SK-N-SH (cell line): ENCODE data around the gene RCHY1. TPM values are rescaled to one million over a fixed set of nuclear protein-coding genes. Genes with fewer than 3 reads are reported as not detected.

Source experiments
- CTCF ChIA-PET: fragments of 300-600, 350-600 bp; formaldehyde crosslinking; extraction: SDS; loops from one replicate; lab custom pipeline; 2021; lab: Yijun Ruan, JAX
- POLR2A ChIA-PET: fragments of 350-600 bp; sonication (Branson Sonifier 250); formaldehyde crosslinking; extraction: SDS; loops from one replicate; lab custom pipeline; 2020; ENCODE audit warnings: antibody characterized with exemption, inconsistent platforms; lab: Yijun Ruan, JAX
- DNase-seq: peaks from one replicate; pipeline ENCODE4 v3.0.0; 2012
- H2AFZ ChIP-seq: fragments of 200-600 bp; sonication (generic); 2 replicates; pipeline ENCODE4 v1.8.1; 2016; ENCODE audit warnings: antibody characterized with exemption, mild to moderate bottlenecking, low read depth
- H3F3A ChIP-seq: fragments of 200-600 bp; sonication (generic); replicated peaks from 2 replicates; pipeline ENCODE3; 2016; ENCODE audit warnings: antibody characterized with exemption, mild to moderate bottlenecking; ENCODE audit not compliant: insufficient read depth
- H3K27ac ChIP-seq, 2 experiments: fragments of 200-500 bp in 1 of 2; fragments of 200-600 bp in 1 of 2; sonication (Bioruptor generic) in 1 of 2; sonication (generic), shearing (Covaris generic) in 1 of 2; 2 replicates each; pipeline versions ENCODE4 v1.5.1 to v1.6.1; 2014 to 2016; ENCODE audit warnings: low read depth in 2 of 2, inconsistent platforms in 1 of 2, low read length in 1 of 2, mild to moderate bottlenecking in 1 of 2, mixed read lengths in 1 of 2
- H3K27me3 ChIP-seq: fragments of 200-600 bp; sonication (generic), shearing (Covaris generic); 2 replicates; pipeline ENCODE4 v1.6.1; 2016; ENCODE audit warnings: mixed run types; ENCODE audit not compliant: insufficient read depth
- H3K36me3 ChIP-seq, 2 experiments: fragments of 200-500 bp in 1 of 2; fragments of 200-600 bp in 1 of 2; sonication (Bioruptor generic) in 1 of 2; sonication (generic) in 1 of 2; replicated peaks in 1 of 2; 2 replicates each; pipeline versions ENCODE3 to v1.5.1; 2014 to 2016; ENCODE audit warnings: low read length in 1 of 2, mild to moderate bottlenecking in 1 of 2; ENCODE audit not compliant: insufficient read depth in 2 of 2, control insufficient read depth in 1 of 2
- H3K4me1 ChIP-seq, 2 experiments: fragments of 200-500 bp in 1 of 2; fragments of 200-600 bp in 1 of 2; sonication (Bioruptor generic) in 1 of 2; sonication (generic), shearing (Covaris generic) in 1 of 2; 2 replicates each; pipeline versions ENCODE4 v1.5.1 to v1.6.1; 2014 to 2016; ENCODE audit warnings: low read depth in 1 of 2, low read length in 1 of 2, mixed run types in 1 of 2; ENCODE audit not compliant: insufficient read depth in 2 of 2, control insufficient read depth in 1 of 2
- H3K4me2 ChIP-seq: fragments of 200-600 bp; sonication (generic), shearing (Covaris generic); 2 replicates; pipeline ENCODE4 v1.6.1; 2017; ENCODE audit warnings: mixed run types
- H3K4me3 ChIP-seq, 2 experiments: fragments of 200-500 bp in 1 of 2; fragments of 200-600 bp in 1 of 2; sonication (Bioruptor generic) in 1 of 2; sonication (generic), shearing (Covaris generic) in 1 of 2; 2 replicates each; pipeline versions ENCODE4 v1.5.1 to v1.8.1; 2014 to 2016; ENCODE audit warnings: low read depth in 2 of 2, inconsistent platforms in 1 of 2, low read length in 1 of 2, mild to moderate bottlenecking in 1 of 2, mixed read lengths in 1 of 2, moderate library complexity in 1 of 2
- H3K79me2 ChIP-seq: fragments of 200-600 bp; sonication (generic); 2 replicates; pipeline ENCODE4 v1.8.1; 2017; ENCODE audit warnings: mild to moderate bottlenecking; ENCODE audit not compliant: insufficient read depth
- H3K9ac ChIP-seq: fragments of 200-600 bp; sonication (generic); 2 replicates; pipeline ENCODE4 v1.6.1; 2017; ENCODE audit warnings: mixed run types
- H3K9me2 ChIP-seq: fragments of 200-600 bp; sonication (generic); 2 replicates; pipeline ENCODE4 v1.6.1; 2017; ENCODE audit warnings: mixed run types
- H3K9me3 ChIP-seq: fragments of 200-600 bp; sonication (generic); 2 replicates; pipeline ENCODE4 v1.6.1; 2017; ENCODE audit warnings: mixed run types, mild to moderate bottlenecking, moderate library complexity
- H4K20me1 ChIP-seq: fragments of 200-600 bp; sonication (generic); 2 replicates; pipeline ENCODE4 v1.6.1; 2017; ENCODE audit warnings: mild to moderate bottlenecking, mixed run types; ENCODE audit not compliant: insufficient read depth
- ELF1 ChIP-seq: IDR thresholded peaks from 2 replicates; pipeline ENCODE4 v1.4.0; 2012
- GABPA ChIP-seq: IDR thresholded peaks from 2 replicates; pipeline ENCODE4 v1.4.0; 2012; ENCODE audit warnings: low read depth, mild to moderate bottlenecking
- GATA2 ChIP-seq: sonication (generic); formaldehyde crosslinking; IDR thresholded peaks from 2 replicates; pipeline ENCODE4 v1.5.0; 2020; ENCODE audit warnings: mild to moderate bottlenecking, missing genetic modification reagents
- JUND ChIP-seq: IDR thresholded peaks from 2 replicates; pipeline ENCODE4 v1.4.0; 2012
- NFIC ChIP-seq: IDR thresholded peaks from 2 replicates; pipeline ENCODE4 v1.4.0; 2012; ENCODE audit warnings: borderline replicate concordance
- RAD21 ChIP-seq: IDR thresholded peaks from 2 replicates; pipeline ENCODE4 v1.6.1; 2012; ENCODE audit warnings: mild to moderate bottlenecking, low read length
- RFX5 ChIP-seq: IDR thresholded peaks from 2 replicates; pipeline ENCODE4 v1.6.1; 2012; ENCODE audit warnings: mild to moderate bottlenecking, improper control_type of control experiment, low read length
- TAF1 ChIP-seq: IDR thresholded peaks from 2 replicates; pipeline ENCODE4 v1.6.1; 2012; ENCODE audit warnings: low read depth, mild to moderate bottlenecking, low read length, moderate library complexity, borderline replicate concordance
- WGBS: methylation state at CpG from one replicate; pipeline ENCODE4 v1.1.6; 2017; ENCODE audit warnings: low lambda C conversion rate; 5-methylcytosine and 5-hydroxymethylcytosine counted together
- polyA plus RNA-seq, 3 experiments: library from polyadenylated mRNA; depleted of rRNA; stranded (reverse); fragments of >200 nt; gene quantifications; 2 replicates each; pipeline ENCODE4 v1.2.3, GENCODE V29; 2012
- TF ChIP-seq, protein P1 (sequence below): fragments of 200-600 bp; sonication (generic); IDR thresholded peaks from 2 replicates; pipeline ENCODE4 v1.6.1; 2017; ENCODE audit warnings: antibody characterized with exemption, mild to moderate bottlenecking, moderate library complexity
- TF ChIP-seq, protein P2 (sequence below): IDR thresholded peaks from 2 replicates; pipeline ENCODE4 v1.4.0; 2012; ENCODE audit warnings: low read depth
- TF ChIP-seq, protein P3 (sequence below): IDR thresholded peaks from 2 replicates; pipeline ENCODE4 v1.6.1; 2012; ENCODE audit warnings: mild to moderate bottlenecking, low read depth, low read length, moderate library complexity
- TF ChIP-seq, protein P4 (sequence below): IDR thresholded peaks from 2 replicates; pipeline ENCODE4; 2012

The RCHY1 gene
- polyA plus RNA-seq, 1 of the 3 experiments (the other 2 are of a cell fraction) = 17.4 TPM

DNA sequence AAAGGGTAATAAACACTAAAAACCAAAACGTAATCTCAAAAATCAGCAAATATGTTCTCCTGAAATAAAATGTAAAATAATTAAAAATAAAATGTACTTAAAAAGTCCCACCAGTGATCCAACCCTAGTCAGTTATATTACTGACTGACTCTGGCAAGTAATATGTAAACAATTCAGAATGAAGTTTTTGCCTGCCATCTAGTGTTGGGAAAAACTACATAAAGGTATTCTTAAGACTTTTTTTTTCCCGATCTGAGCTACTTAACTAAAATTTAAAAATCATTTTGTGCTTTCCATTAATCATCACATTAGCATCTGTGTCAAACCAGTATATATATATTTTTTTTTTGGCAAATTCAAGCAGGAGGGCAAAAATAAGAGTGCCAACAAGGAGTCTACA lies 24.0 kb downstream of the RCHY1 start:
- no peak overlapping the region for H3K4me2 ChIP-seq
- H3K9me2 ChIP-seq = no peaks in the 10 kb centered on the region; the same call in 1 of the 2 replicates
- DNase-seq = no peak
- H3F3A ChIP-seq = peaks cover 6% of the 10 kb centered on the region
- TF ChIP-seq RFX5 (no peak), ELF1 (no peak), JUND (no peak), TAF1 (no peak), RAD21 (peak; percentile 43)
- TF ChIP-seq, protein P1, sequence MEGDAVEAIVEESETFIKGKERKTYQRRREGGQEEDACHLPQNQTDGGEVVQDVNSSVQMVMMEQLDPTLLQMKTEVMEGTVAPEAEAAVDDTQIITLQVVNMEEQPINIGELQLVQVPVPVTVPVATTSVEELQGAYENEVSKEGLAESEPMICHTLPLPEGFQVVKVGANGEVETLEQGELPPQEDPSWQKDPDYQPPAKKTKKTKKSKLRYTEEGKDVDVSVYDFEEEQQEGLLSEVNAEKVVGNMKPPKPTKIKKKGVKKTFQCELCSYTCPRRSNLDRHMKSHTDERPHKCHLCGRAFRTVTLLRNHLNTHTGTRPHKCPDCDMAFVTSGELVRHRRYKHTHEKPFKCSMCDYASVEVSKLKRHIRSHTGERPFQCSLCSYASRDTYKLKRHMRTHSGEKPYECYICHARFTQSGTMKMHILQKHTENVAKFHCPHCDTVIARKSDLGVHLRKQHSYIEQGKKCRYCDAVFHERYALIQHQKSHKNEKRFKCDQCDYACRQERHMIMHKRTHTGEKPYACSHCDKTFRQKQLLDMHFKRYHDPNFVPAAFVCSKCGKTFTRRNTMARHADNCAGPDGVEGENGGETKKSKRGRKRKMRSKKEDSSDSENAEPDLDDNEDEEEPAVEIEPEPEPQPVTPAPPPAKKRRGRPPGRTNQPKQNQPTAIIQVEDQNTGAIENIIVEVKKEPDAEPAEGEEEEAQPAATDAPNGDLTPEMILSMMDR = peak; percentile 45
- TF ChIP-seq, protein P2, sequence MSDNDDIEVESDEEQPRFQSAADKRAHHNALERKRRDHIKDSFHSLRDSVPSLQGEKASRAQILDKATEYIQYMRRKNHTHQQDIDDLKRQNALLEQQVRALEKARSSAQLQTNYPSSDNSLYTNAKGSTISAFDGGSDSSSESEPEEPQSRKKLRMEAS = no peak
- TF ChIP-seq, protein P3, sequence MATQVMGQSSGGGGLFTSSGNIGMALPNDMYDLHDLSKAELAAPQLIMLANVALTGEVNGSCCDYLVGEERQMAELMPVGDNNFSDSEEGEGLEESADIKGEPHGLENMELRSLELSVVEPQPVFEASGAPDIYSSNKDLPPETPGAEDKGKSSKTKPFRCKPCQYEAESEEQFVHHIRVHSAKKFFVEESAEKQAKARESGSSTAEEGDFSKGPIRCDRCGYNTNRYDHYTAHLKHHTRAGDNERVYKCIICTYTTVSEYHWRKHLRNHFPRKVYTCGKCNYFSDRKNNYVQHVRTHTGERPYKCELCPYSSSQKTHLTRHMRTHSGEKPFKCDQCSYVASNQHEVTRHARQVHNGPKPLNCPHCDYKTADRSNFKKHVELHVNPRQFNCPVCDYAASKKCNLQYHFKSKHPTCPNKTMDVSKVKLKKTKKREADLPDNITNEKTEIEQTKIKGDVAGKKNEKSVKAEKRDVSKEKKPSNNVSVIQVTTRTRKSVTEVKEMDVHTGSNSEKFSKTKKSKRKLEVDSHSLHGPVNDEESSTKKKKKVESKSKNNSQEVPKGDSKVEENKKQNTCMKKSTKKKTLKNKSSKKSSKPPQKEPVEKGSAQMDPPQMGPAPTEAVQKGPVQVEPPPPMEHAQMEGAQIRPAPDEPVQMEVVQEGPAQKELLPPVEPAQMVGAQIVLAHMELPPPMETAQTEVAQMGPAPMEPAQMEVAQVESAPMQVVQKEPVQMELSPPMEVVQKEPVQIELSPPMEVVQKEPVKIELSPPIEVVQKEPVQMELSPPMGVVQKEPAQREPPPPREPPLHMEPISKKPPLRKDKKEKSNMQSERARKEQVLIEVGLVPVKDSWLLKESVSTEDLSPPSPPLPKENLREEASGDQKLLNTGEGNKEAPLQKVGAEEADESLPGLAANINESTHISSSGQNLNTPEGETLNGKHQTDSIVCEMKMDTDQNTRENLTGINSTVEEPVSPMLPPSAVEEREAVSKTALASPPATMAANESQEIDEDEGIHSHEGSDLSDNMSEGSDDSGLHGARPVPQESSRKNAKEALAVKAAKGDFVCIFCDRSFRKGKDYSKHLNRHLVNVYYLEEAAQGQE = no peak
- H2AFZ ChIP-seq = no peak overlapping the region
- no peaks in the 10 kb centered on the region for H4K20me1 ChIP-seq
- ChIA-PET CTCF (interaction anchor here (0.7 to 1.6 kb wide), 4 partner anchors 16 to 616 kb away, joined by 3 to 5 read pairs (median 4); partner anchors contain the start of gene ODAPH), POLR2A (no interaction called here)
- 78% methylated on average over 2 of the region's 2 CpGs for WGBS
- no peaks in the 10 kb centered on the region for H3K79me2 ChIP-seq
- H3K4me3 ChIP-seq = no peak overlapping the region
- H3K9ac ChIP-seq = no peak overlapping the region
- no peaks in the 10 kb centered on the region for H3K27me3 ChIP-seq
- no peaks in the 10 kb centered on the region for H3K4me1 ChIP-seq
- H3K36me3 ChIP-seq = peaks cover 50 to 67% of the 10 kb centered on the region in 2 experiments
- H3K27ac ChIP-seq = no peak overlapping the region
- no peaks in the 10 kb centered on the region for H3K9me3 ChIP-seq

DNA sequence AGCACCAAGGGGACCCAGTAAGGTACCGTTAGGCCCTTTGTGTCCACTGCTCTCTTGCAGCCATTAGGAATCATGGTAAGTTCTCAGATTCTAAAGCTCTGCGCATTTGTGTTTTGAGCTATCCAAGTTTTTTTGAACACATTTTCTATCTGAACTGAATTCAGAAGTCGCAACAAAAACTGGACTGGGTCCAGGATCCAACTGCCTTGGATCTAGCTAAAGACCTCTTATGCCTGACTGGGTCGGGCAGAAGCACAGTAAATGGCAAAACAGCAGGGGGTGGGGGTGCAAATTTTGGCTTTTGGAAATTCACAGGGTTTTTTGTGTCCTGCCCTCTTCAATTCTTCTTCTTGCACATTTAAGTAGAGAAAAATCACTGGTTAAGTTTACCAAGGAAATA lies 30.0 kb downstream of the RCHY1 start:
- Histone ChIP-seq H3K9me3 (no peaks in the 10 kb centered on the region), H4K20me1 (no peaks in the 10 kb centered on the region), H2AFZ (no peak overlapping the region), H3F3A (no peaks in the 10 kb centered on the region), H3K27ac (no peak overlapping the region), H3K4me2 (no peak overlapping the region), H3K9ac (no peak overlapping the region), H3K4me3 (no peak overlapping the region), H3K27me3 (no peaks in the 10 kb centered on the region), H3K79me2 (no peaks in the 10 kb centered on the region), H3K36me3 (peaks cover 64 to 77% of the 10 kb centered on the region in 2 experiments), H3K9me2 (no peaks in the 10 kb centered on the region), H3K4me1 (peaks cover 0 to 2% of the 10 kb centered on the region in 2 experiments; a peak in 1 of 4 replicates)
- DNase-seq = no peak
- POLR2A ChIA-PET = interaction anchor here (1.3 kb wide), 1 partner anchor 30 kb away, joined by 5 read pairs; the partner anchor contains the start of genes RCHY1 and THAP6
- 92% methylated on average over 4 of the region's 4 CpGs for WGBS
- CTCF ChIA-PET = no interaction called here
- TF ChIP-seq RFX5 = no peak
- TF ChIP-seq, protein P1 = no peak
- TF ChIP-seq GABPA = no peak
- no peak for TF ChIP-seq GATA2 (CRISPR knock-in tag)
- TF ChIP-seq, protein P3 = no peak
- TF ChIP-seq NFIC = no peak
- no peak for TF ChIP-seq TAF1
- no peak for TF ChIP-seq ELF1
- TF ChIP-seq, protein P4, sequence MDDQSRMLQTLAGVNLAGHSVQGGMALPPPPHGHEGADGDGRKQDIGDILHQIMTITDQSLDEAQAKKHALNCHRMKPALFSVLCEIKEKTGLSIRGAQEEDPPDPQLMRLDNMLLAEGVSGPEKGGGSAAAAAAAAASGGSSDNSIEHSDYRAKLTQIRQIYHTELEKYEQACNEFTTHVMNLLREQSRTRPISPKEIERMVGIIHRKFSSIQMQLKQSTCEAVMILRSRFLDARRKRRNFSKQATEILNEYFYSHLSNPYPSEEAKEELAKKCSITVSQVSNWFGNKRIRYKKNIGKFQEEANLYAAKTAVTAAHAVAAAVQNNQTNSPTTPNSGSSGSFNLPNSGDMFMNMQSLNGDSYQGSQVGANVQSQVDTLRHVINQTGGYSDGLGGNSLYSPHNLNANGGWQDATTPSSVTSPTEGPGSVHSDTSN = no peak
- TF ChIP-seq, protein P2 = no peak
